ENCODE measurements around the gene ATAD1. TPM values are rescaled to one million over a fixed set of nuclear protein-coding genes. Genes with fewer than 3 reads are reported as not detected.

The ATAD1 gene, protein sequence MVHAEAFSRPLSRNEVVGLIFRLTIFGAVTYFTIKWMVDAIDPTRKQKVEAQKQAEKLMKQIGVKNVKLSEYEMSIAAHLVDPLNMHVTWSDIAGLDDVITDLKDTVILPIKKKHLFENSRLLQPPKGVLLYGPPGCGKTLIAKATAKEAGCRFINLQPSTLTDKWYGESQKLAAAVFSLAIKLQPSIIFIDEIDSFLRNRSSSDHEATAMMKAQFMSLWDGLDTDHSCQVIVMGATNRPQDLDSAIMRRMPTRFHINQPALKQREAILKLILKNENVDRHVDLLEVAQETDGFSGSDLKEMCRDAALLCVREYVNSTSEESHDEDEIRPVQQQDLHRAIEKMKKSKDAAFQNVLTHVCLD
- total RNA-seq (10 to 100 TPM; 23.1 to 51.0 (median 39.1) TPM), polyA plus RNA-seq (10 to 100 TPM; 21.5 to 40.7 TPM)
- long read RNA-seq, donor 1, full-length matches to known transcripts = 6 of 48 reads
- long read RNA-seq, donor 1, partial matches to known transcripts = 12 of 48 reads
- long read RNA-seq, donor 1, other reads (novel, unspliced or antisense) = 30 of 48 reads
- long read RNA-seq, donor 2, full-length matches to known transcripts = 4 of 17 reads
- long read RNA-seq, donor 2, partial matches to known transcripts = 0 of 17 reads
- long read RNA-seq, donor 2, other reads (novel, unspliced or antisense) = 13 of 17 reads
- long read RNA-seq, donor 3, full-length matches to known transcripts = 25 of 85 reads
- long read RNA-seq, donor 3, partial matches to known transcripts = 1 of 85 reads
- long read RNA-seq, donor 3, other reads (novel, unspliced or antisense) = 59 of 85 reads

DNA sequence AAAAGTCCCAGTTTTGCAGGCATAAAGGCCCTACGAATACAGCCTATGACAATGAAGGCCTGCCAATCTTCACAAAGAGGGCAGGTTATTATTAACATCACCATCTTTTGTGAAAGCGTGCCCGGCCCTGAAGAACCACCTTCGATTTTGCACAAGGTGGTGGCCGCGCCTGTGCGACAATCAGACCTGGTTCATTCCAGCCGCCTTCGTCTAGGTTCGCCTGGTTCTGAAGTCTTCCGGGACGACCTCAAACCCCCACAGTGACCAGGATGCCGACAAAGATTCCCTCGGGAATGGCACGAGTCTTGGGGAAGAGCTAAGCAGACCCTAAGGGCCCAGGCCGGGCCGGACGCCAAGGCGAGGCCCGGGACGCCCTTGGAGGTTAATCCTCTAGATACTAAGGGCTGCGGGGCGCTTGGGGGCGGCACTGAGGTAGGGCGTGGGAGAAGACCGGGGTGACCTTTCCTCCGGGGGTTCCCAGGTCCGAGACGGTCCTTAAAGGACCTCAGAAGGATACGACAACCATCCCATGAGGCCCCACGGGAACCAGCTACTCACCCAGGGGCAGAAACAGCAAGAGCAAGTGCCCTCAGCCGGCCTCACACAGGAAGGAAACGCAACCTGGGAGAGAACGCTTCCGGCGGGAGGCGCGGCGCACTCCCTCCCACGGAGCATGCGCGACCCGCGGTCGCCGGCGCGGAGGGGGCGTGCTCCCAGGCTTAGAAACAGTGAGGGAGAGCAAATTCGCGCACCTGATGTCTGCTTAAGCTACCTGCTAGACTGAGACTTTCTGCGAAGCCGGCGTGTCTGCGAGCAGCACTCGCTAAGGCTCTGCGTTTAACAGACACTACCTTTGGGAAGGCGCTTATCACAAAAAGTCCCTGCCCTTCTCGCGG lies at the start of gene ATAD1:
ATAD1 (minus strand) TSS at position 618 of the 896 bp plus-strand sequence. CDS start 3,627 bp downstream, outside the sequence.
- WGBS, 3 donors = 0 to 1% (median 0%) methylated on average over 56 to 60 of the region's 60 CpGs
- TF ChIP-seq POLR2A (IDR thresholded peaks at IDR 0.05) (peak; percentile 32), EP300 (IDR thresholded peaks at IDR 0.05) (no peak), CTCF (IDR thresholded peaks at IDR 0.05) (peak in 2 of 3 donors; percentile 10 to 20)
- peak within 1 kb of the TSS; percentile 43 to 54 for H3K27ac ChIP-seq
- H3K4me1 ChIP-seq (ENCODE audit: insufficient read depth) = no peaks in the 10 kb centered on the region
- peak within 1 kb of the TSS; percentile 73 for H3K4me3 ChIP-seq
- DNase-seq = peak; percentile 73 to 86 (median 80)
- H3K27me3 ChIP-seq = no peaks in the 10 kb centered on the region
- intact Hi-C loops (cut with DNase I) = no loop called here
- H3K36me3 ChIP-seq = no peaks in the 10 kb centered on the region
- H3K9me3 ChIP-seq = no peaks in the 10 kb centered on the region

GRCh38 chr10:87867453-87867852 lies 49.4 kb upstream of the ATAD1 start:
- no peak overlapping the region for H3K27ac ChIP-seq
- intact Hi-C loops (cut with DNase I) = no loop called here
- no peak for DNase-seq
- H3K4me1 ChIP-seq (ENCODE audit: insufficient read depth) = peaks cover 3% of the 10 kb centered on the region
- no peaks in the 10 kb centered on the region for H3K36me3 ChIP-seq
- TF ChIP-seq CTCF (IDR thresholded peaks at IDR 0.05) (no peak), POLR2A (IDR thresholded peaks at IDR 0.05) (no peak), EP300 (IDR thresholded peaks at IDR 0.05) (no peak)
- H3K9me3 ChIP-seq = no peaks in the 10 kb centered on the region
- peak overlapping the region; percentile 54 for H3K4me3 ChIP-seq
- H3K27me3 ChIP-seq = no peaks in the 10 kb centered on the region

DNA sequence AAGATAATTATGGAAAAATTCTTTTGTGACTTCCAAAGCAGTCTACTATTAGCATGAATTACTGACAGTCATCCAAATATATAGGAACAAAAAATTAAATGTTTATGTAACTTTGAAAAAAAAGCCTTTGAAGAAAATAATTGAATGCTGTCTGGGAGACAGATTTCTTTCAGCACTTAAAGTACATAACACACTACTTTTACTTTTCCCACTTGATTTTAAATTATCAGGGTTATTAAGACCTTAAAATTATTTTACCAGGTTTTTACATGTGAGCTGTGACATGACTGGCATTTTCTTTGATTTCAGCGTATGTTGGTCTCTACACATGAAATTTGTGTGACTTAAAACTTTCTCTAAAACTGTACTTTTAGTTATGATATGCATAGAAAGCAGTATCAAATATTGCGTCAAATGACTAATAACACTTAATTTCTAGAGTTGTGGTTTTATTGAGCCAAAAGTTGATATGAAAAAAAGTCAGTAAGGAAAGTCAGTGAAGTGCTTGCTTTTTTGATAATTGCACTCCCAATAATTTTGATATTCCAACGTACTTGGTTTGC lies 48.5 kb upstream of the ATAD1 start:
- intact Hi-C loops (cut with DNase I) = no loop called here
- Histone ChIP-seq H3K27me3 (no peaks in the 10 kb centered on the region), H3K4me3 (peak overlapping the region; percentile 54), H3K9me3 (no peaks in the 10 kb centered on the region), H3K27ac (no peak overlapping the region), H3K36me3 (no peaks in the 10 kb centered on the region), H3K4me1 (ENCODE audit: insufficient read depth) (peaks cover 4% of the 10 kb centered on the region)
- no peak for DNase-seq
- WGBS, 3 donors = 0 to 2% (median 2%) methylated on average over 3 of the region's 3 CpGs
- TF ChIP-seq POLR2A (IDR thresholded peaks at IDR 0.05) (no peak), EP300 (IDR thresholded peaks at IDR 0.05) (no peak), CTCF (IDR thresholded peaks at IDR 0.05) (no peak)
